GM23248 (cell line): ENCODE results near the gene ZCCHC24. TPM values are rescaled to one million over a fixed set of nuclear protein-coding genes. Genes with fewer than 3 reads are reported as not detected.
A peak's percentile ranks its signal among the peaks of the same experiment; 100 is the strongest.

Experiments
- DNase-seq: peaks from one replicate; pipeline ENCODE4 v3.0.0-alpha.2; 2015
- H2AFZ ChIP-seq: fragments of 200-600 bp; sonication (generic); 2 replicates; pipeline ENCODE4 v1.6.1; 2016; ENCODE audit warnings: antibody characterized with exemption
- H3F3A ChIP-seq: fragments of 200-600 bp; sonication (generic); 2 replicates; pipeline ENCODE4 v1.6.1; 2016; ENCODE audit warnings: mild to moderate bottlenecking, antibody characterized with exemption, mixed run types; ENCODE audit not compliant: insufficient read depth
- H3K27ac ChIP-seq: fragments of 200-600 bp; sonication (generic); 2 replicates; pipeline ENCODE4 v1.5.1; 2016; ENCODE audit warnings: mild to moderate bottlenecking
- H3K27me3 ChIP-seq: fragments of 200-600 bp; sonication (generic); replicated peaks from 2 replicates; pipeline ENCODE4 v1.6.1; 2016; ENCODE audit warnings: mild to moderate bottlenecking; ENCODE audit not compliant: insufficient read depth
- H3K36me3 ChIP-seq: fragments of 200-600 bp; sonication (generic); 2 replicates; pipeline ENCODE4 v1.6.1; 2016; ENCODE audit warnings: low read depth, mild to moderate bottlenecking
- H3K4me1 ChIP-seq: fragments of 200-600 bp; sonication (generic); 2 replicates; pipeline ENCODE4 v1.6.1; 2016; ENCODE audit warnings: mild to moderate bottlenecking; ENCODE audit not compliant: insufficient read depth
- H3K4me2 ChIP-seq: fragments of 200-600 bp; sonication (generic); one replicate; pipeline ENCODE4 v1.6.1; 2016; ENCODE audit warnings: mild to moderate bottlenecking; ENCODE audit not compliant: unreplicated experiment
- H3K4me3 ChIP-seq: fragments of 200-600 bp; sonication (generic); 2 replicates; pipeline ENCODE4 v1.5.1; 2016; ENCODE audit warnings: mild to moderate bottlenecking
- H3K79me2 ChIP-seq: fragments of 200-600 bp; sonication (generic); 2 replicates; pipeline ENCODE4 v1.6.1; 2016; ENCODE audit warnings: mild to moderate bottlenecking; ENCODE audit not compliant: insufficient read depth
- H3K9ac ChIP-seq: fragments of 200-600 bp; sonication (generic); 2 replicates; pipeline ENCODE4 v1.6.1; 2016; ENCODE audit warnings: mild to moderate bottlenecking
- H3K9me2 ChIP-seq: fragments of 200-600 bp; sonication (generic); 2 replicates; pipeline ENCODE4 v1.6.1; 2016; ENCODE audit warnings: mixed run types, mild to moderate bottlenecking, moderate library complexity; ENCODE audit not compliant: insufficient read depth
- H3K9me3 ChIP-seq: fragments of 200-600 bp; sonication (generic); one replicate; pipeline ENCODE4 v1.6.1; 2017; ENCODE audit warnings: low read depth
- H4K20me1 ChIP-seq: fragments of 200-600 bp; sonication (generic); 2 replicates; pipeline ENCODE4 v1.6.0; 2016; ENCODE audit not compliant: insufficient read depth
- EZH2 ChIP-seq: fragments of 200-600 bp; sonication (generic); IDR thresholded peaks from 2 replicates; pipeline ENCODE4 v1.6.1; 2018; ENCODE audit warnings: antibody characterized with exemption, mild to moderate bottlenecking; ENCODE audit not compliant: insufficient read depth, poor library complexity, severe bottlenecking
- EZH2phosphoT487 ChIP-seq: fragments of 200-600 bp; sonication (generic); IDR thresholded peaks from 2 replicates; pipeline ENCODE4 v1.6.1; 2018; ENCODE audit warnings: antibody characterized with exemption, moderate library complexity, mild to moderate bottlenecking, low read depth; ENCODE audit not compliant: insufficient read depth
- WGBS, 2 experiments: methylation state at CpG; one replicate each; pipeline ENCODE4 v1.1.6; 2015 to 2017; ENCODE audit warnings: low lambda C conversion rate in 2 of 2, low coverage in 1 of 2; ENCODE audit errors: missing lambda C conversion rate in 2 of 2; 5-methylcytosine and 5-hydroxymethylcytosine counted together
- in situ Hi-C: fragments of 300-500 bp; cut with MboI; formaldehyde crosslinking; loops from 2 replicates; pipeline ENCODE4 v1.15.0; 2020
- polyA plus RNA-seq: library from polyadenylated mRNA; unstranded; fragments of >200 nt; fragmentation: Nextera tagmentation; extraction: Ambion mirVana; gene quantifications from 2 replicates; pipeline ENCODE4 v1.2.1, GENCODE V29; 2016
- total RNA-seq: library from RNA; depleted of rRNA; stranded (reverse); fragments of >200 nt; shearing (Covaris generic); gene quantifications from 2 replicates; pipeline ENCODE4 v1.2.3, GENCODE V29; 2014

ZCCHC24 gene
- total and polyA plus RNA-seq, 2 experiments from 2014 or later, result 29.3 to 30.3 TPM

- in situ Hi-C loops, result no loop called here
- no peak for TF ChIP-seq EZH2phosphoT487
- no peak for TF ChIP-seq EZH2
- Histone ChIP-seq H3K9me3 (no peaks in the 10 kb centered on the region), H3K4me3 (peak overlapping the region; percentile 23), H3K79me2 (peaks cover 56% of the 10 kb centered on the region), H4K20me1 (no peaks in the 10 kb centered on the region), H3K36me3 (0 out of 2 replicates have a peak, but pooled peaks cover 3% of the 10 kb centered on the region), H3F3A (peaks cover 32% of the 10 kb centered on the region), H3K27me3 (no peaks in the 10 kb centered on the region), H3K27ac (peak overlapping the region; percentile 57), H3K9ac (peak overlapping the region; percentile 54; the same call in 1 of the 2 replicates), H3K4me1 (peaks cover 82% of the 10 kb centered on the region), H3K4me2 (peak overlapping the region; percentile 62), H3K9me2 (no peaks in the 10 kb centered on the region), H2AFZ (no peak overlapping the region)
- DNase-seq, result no peak
- WGBS, 2 experiments, result 61 to 71% methylated on average over 5 of the region's 5 CpGs
Observed at GRCh38 chr10:79404690-79405131, 40.7 kb downstream of the ZCCHC24 start.

- H2AFZ ChIP-seq, result no peak overlapping the region
- H3K4me1 ChIP-seq, result peaks cover 84% of the 10 kb centered on the region
- in situ Hi-C loops, result no loop called here
- no peaks in the 10 kb centered on the region for H3K9me2 ChIP-seq
- H3K4me2 ChIP-seq, result peak overlapping the region; percentile 62
- H3K79me2 ChIP-seq, result peaks cover 56% of the 10 kb centered on the region
- H3K9ac ChIP-seq, result peak overlapping the region; percentile 54
- peaks cover 37% of the 10 kb centered on the region for H3F3A ChIP-seq
- TF ChIP-seq EZH2phosphoT487 (no peak), EZH2 (no peak)
- WGBS, 2 experiments, result 6 to 9% methylated on average over 7 of the region's 7 CpGs
- peak overlapping the region; percentile 57 for H3K27ac ChIP-seq
- peak overlapping the region; percentile 23 for H3K4me3 ChIP-seq
- no peaks in the 10 kb centered on the region for H3K27me3 ChIP-seq
- 0 out of 2 replicates have a peak, but pooled peaks cover 3% of the 10 kb centered on the region for H3K36me3 ChIP-seq
- peak; percentile 88 for DNase-seq
- H4K20me1 ChIP-seq, result no peaks in the 10 kb centered on the region
- no peaks in the 10 kb centered on the region for H3K9me3 ChIP-seq
Observed at GRCh38 chr10:79404231-79404609, 41.2 kb downstream of the ZCCHC24 start.

GRCh38 chr10:79403441-79404230, 41.8 kb downstream of the ZCCHC24 start:
- Histone ChIP-seq H4K20me1 (no peaks in the 10 kb centered on the region), H3K9me3 (no peaks in the 10 kb centered on the region), H3K27me3 (no peaks in the 10 kb centered on the region), H3K79me2 (peaks cover 56% of the 10 kb centered on the region), H3K4me3 (peak overlapping the region; percentile 23; the same call in 1 of the 2 replicates), H2AFZ (no peak overlapping the region), H3K27ac (peak overlapping the region; percentile 57), H3K36me3 (0 out of 2 replicates have a peak, but pooled peaks cover 3% of the 10 kb centered on the region), H3K4me2 (peak overlapping the region; percentile 51), H3K9me2 (no peaks in the 10 kb centered on the region), H3K9ac (peak overlapping the region; percentile 54), H3K4me1 (peaks cover 84% of the 10 kb centered on the region), H3F3A (peaks cover 43% of the 10 kb centered on the region)
- 64 to 75% methylated on average over 17 to 23 of the region's 23 CpGs for WGBS, 2 experiments
- TF ChIP-seq EZH2phosphoT487, result no peak
- no peak for TF ChIP-seq EZH2
- in situ Hi-C loops, result no loop called here
- DNase-seq, result no peak

GRCh38 chr10:79402951-79403350, 42.5 kb downstream of the ZCCHC24 start:
- peaks cover 84% of the 10 kb centered on the region for H3K4me1 ChIP-seq

More at GRCh38 chr10:79402951-79403350, 42.5 kb downstream of the ZCCHC24 start:
- H3K36me3 ChIP-seq, result 0 out of 2 replicates have a peak, but pooled peaks cover 3% of the 10 kb centered on the region
- H3K27me3 ChIP-seq, result no peaks in the 10 kb centered on the region
- no peak for DNase-seq
- TF ChIP-seq EZH2phosphoT487 (no peak), EZH2 (no peak)
- no peaks in the 10 kb centered on the region for H4K20me1 ChIP-seq
- H3K9ac ChIP-seq, result no peak overlapping the region
- H3K27ac ChIP-seq, result no peak overlapping the region
- H3K9me3 ChIP-seq, result no peaks in the 10 kb centered on the region
- no peak overlapping the region for H3K4me3 ChIP-seq
- in situ Hi-C loops, result no loop called here
- no peak overlapping the region for H2AFZ ChIP-seq
- H3F3A ChIP-seq, result peaks cover 50% of the 10 kb centered on the region
- peaks cover 56% of the 10 kb centered on the region for H3K79me2 ChIP-seq
- H3K9me2 ChIP-seq, result no peaks in the 10 kb centered on the region
- H3K4me2 ChIP-seq, result no peak overlapping the region
- 80 to 81% methylated on average over 8 of the region's 8 CpGs for WGBS, 2 experiments
